Upper lobe of left lung (tissue), 4 donors: ENCODE results near the gene SPTLC1.

Experiments
- POLR2A ChIP-seq, 4 donors: fragments of 450-650 bp; IDR thresholded peaks; one replicate each; pipeline ENCODE4 v1.5.1; 2016 to 2017; ENCODE audit warnings: antibody characterized with exemption in 4 of 4, mild to moderate bottlenecking in 2 of 4
- POLR2AphosphoS5 ChIP-seq, 2 donors: sonication (generic); formaldehyde crosslinking; IDR thresholded peaks; one replicate each; pipeline ENCODE4 v1.5.1; 2017; ENCODE audit warnings: antibody characterized with exemption in 2 of 2
- TF ChIP-seq, protein P1 (sequence below), 6 experiments: fragments of 450-650 bp in 4 of 6; fragments of 200-600 bp in 2 of 6; sonication (generic) in 2 of 6; IDR thresholded peaks; one replicate each; pipeline ENCODE4 v1.5.1; 2016 to 2019; ENCODE audit warnings: antibody characterized with exemption in 6 of 6

DNA sequence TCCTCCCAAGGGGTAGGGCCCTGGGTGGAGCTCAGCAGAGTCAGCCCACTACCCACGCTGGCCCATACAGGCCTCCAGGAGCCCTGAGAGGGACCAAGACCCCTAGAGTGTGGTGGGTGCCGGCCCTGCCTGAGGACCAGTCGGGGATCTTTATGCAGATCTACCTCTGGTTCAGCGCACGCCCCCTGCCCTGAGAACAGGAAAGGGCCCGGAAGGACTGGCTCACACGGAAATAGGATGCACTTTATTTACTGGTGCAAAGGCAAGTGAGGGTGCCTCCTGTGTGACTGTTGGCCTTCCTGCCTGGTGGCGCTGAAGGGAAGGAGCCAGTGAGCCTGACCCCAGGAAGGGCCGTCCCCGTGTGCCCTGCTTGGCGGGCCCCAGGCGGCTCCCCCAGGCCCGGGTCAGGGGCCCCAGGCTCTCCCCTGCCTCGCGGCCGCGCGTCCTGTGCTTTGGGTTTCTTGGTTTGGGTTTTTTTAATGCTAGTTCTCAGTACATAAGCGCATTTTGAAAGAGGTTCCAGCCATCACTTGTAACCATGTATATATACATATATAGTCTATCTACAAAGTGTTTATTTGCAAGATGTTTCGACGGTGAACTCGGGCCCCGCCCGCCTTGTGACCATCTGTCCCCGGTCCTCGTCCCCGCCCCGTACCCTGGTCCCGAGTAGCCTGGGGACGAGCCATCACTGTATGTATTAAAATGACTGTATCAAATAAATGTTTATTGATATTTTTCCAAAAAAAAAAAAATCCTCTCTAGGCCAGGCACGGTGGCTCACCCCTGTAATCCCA is 88.8 kb downstream of the SPTLC1 start:
- TF ChIP-seq, protein P1, sequence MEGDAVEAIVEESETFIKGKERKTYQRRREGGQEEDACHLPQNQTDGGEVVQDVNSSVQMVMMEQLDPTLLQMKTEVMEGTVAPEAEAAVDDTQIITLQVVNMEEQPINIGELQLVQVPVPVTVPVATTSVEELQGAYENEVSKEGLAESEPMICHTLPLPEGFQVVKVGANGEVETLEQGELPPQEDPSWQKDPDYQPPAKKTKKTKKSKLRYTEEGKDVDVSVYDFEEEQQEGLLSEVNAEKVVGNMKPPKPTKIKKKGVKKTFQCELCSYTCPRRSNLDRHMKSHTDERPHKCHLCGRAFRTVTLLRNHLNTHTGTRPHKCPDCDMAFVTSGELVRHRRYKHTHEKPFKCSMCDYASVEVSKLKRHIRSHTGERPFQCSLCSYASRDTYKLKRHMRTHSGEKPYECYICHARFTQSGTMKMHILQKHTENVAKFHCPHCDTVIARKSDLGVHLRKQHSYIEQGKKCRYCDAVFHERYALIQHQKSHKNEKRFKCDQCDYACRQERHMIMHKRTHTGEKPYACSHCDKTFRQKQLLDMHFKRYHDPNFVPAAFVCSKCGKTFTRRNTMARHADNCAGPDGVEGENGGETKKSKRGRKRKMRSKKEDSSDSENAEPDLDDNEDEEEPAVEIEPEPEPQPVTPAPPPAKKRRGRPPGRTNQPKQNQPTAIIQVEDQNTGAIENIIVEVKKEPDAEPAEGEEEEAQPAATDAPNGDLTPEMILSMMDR (IDR thresholded peaks at IDR 0.05) = no peak
- TF ChIP-seq POLR2AphosphoS5 (IDR thresholded peaks at IDR 0.05) (no peak), POLR2A (IDR thresholded peaks at IDR 0.05) (no peak)
